Renal pelvis (tissue), 4 donors: ENCODE results near the gene ITGA1. TPM values are rescaled to one million over a fixed set of nuclear protein-coding genes. Genes with fewer than 3 reads are reported as not detected.

Experiments used
- DNase-seq: peaks from one replicate; pipeline ENCODE4 v3.0.0-alpha.2; 2013
- polyA plus RNA-seq, 3 donors: library from polyadenylated mRNA; unstranded; fragments of 120-200 nt; gene quantifications; one replicate each; pipeline ENCODE4 v1.2.1, GENCODE V29; 2013; ENCODE audit not compliant: insufficient read length in 3 of 3

The ITGA1 gene
- polyA plus RNA-seq, 3 donors, result 46.8 to 57.6 (median 49.1) TPM

DNA sequence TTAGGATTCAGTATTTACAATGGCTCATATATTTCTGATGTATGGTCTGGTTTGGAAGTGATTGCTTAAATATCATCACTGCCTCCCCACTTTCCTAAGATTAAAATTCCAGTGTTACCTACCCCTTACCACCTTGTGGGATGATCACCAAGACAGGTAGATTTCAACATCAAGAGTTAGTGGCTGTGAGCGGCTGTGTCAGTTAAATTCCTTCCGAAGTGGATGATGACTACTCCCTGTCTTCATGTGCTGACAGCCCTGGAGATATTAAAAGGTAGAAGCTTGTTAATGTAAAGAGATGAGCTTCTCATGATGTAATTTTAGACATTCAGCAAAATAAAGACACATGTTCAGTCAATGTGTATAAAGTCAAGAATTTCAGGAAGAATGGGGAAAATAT lies 205.7 kb downstream of the ITGA1 start:
- DNase-seq, result no peak

GRCh38 chr5:52994266-52994665 lies 206.6 kb downstream of the ITGA1 start:
- DNase-seq, result no peak

- no peak for DNase-seq
These were observed 207.4 kb downstream of the ITGA1 start for GRCh38 chr5:52995095-52995494.

- DNase-seq, result no peak
These were observed 208.2 kb downstream of the ITGA1 start for GRCh38 chr5:52995914-52996313.

GRCh38 chr5:52996979-52997378 lies 209.3 kb downstream of the ITGA1 start:
- no peak for DNase-seq

GRCh38 chr5:52997424-52997823 lies 209.7 kb downstream of the ITGA1 start:
- DNase-seq, result no peak

GRCh38 chr5:52998552-52999313 lies 211.0 kb downstream of the ITGA1 start:
- no peak for DNase-seq

DNA sequence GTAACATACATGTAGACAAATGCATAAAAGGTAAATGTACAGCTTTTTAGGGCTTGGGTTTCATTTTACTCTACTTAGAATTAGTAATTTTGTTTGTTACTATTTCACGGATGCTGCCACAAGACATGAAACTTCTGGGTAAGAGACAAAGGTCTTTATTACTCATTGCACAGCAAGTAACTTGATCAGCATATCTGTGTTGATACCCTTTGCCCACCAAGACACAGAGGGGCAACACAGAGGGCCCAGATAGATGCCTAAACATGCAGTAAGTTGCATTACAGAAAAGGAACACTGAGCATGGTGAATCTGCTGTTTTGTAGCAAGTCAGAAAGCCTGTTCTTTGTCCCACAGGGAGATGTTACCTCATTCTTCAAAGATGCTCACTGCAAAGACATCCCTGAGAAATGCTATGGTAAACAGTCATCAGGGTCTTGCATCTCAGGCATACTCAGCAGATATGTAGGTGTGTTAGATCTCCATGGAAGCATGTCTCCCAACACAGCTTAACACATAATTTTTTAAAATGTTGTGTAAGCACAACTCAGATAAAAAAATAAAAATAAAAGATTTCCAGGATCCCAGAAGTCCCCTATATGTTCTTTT lies 211.7 kb downstream of the ITGA1 start:
- no peak for DNase-seq

DNA sequence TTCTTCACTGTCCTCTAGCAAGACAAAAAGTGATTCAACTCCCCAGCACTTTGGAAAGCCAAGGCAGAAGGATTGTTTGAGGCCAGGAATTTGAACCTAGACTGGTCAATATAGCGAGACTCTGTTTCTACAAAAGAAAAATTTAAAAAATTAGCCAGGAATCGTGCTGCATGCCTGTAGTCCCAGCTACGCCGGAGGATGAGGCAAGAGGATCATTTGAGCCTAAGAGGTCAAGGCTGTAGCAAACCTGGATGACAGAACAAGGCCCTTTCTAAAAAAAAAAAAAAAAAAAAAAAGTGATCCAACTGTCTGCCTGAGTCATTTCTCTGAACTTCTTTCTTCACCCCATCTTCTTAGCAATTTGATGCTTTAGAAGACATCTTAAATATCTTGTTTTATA lies 213.8 kb downstream of the ITGA1 start:
- DNase-seq, result no peak

DNA sequence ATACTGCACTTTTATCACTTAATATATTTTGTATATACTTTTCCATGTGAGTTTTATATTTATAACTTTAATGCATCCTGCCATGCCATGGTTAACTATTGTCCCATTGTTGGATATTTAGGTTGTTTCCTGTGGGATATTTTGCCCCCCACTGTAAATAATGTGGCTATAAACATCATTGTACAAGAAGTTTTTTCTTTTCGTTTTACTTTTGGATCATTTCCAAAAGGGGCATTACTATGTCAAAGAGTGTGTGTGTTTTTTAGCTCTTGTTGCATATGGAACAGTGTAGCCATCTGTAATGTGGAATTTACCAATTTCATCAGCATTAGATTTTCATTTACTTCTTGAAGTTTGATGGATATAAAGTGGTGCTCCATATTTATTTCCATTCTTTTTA lies 214.8 kb downstream of the ITGA1 start:
- DNase-seq, result no peak

- no peak for DNase-seq
These were observed 215.4 kb downstream of the ITGA1 start for GRCh38 chr5:53003144-53003543.

- no peak for DNase-seq
These were observed 219.5 kb downstream of the ITGA1 start for GRCh38 chr5:53006911-53007890.

GRCh38 chr5:53008751-53009150 lies 221.0 kb downstream of the ITGA1 start:
- no peak for DNase-seq

Other genes starting within 250 kb of the ITGA1 start
- gene PELO, start within 50 bp of the ITGA1 start, polyA plus RNA-seq, result 10 to 100 TPM; 26.4 to 29.6 (median 27.9) TPM
- 10 to 100 TPM; 22.8 to 32.2 (median 23.9) TPM for gene ITGA2, start 201.4 kb downstream of the ITGA1 start, polyA plus RNA-seq